SJCRH30 (cell line): ENCODE results near the gene CYP1B1. TPM values are rescaled to one million over a fixed set of nuclear protein-coding genes. Genes with fewer than 3 reads are reported as not detected.

Experiments used
- DNase-seq, 2 experiments: peaks; one replicate each; pipeline ENCODE4 v3.0.0-alpha.2; 2015 to 2020
- H3K27ac ChIP-seq: fragments of 250-450 bp; sonication (Bioruptor Pico); 2 replicates; pipeline ENCODE4 v1.5.1; 2020; ENCODE audit warnings: mild to moderate bottlenecking, moderate library complexity
- H3K27me3 ChIP-seq: fragments of 250-450 bp; sonication (Bioruptor Pico); 2 replicates; pipeline ENCODE4 v1.5.1; 2020; ENCODE audit warnings: mild to moderate bottlenecking, moderate library complexity
- H3K36me3 ChIP-seq: fragments of 250-450 bp; sonication (Bioruptor Pico); 2 replicates; pipeline ENCODE4 v1.5.1; 2020; ENCODE audit warnings: mild to moderate bottlenecking, moderate library complexity
- H3K4me1 ChIP-seq: fragments of 250-450 bp; sonication (Bioruptor Pico); 2 replicates; pipeline ENCODE4 v1.5.1; 2020; ENCODE audit warnings: mild to moderate bottlenecking, moderate library complexity
- H3K4me3 ChIP-seq: fragments of 250-450 bp; sonication (Bioruptor Pico); 2 replicates; pipeline ENCODE4 v1.5.1; 2020; ENCODE audit warnings: mild to moderate bottlenecking, moderate library complexity
- H3K9me3 ChIP-seq: fragments of 250-450 bp; sonication (Bioruptor Pico); replicated peaks from 2 replicates; pipeline ENCODE4 v1.5.1; 2020; ENCODE audit warnings: mild to moderate bottlenecking, moderate library complexity
- total RNA-seq: library from RNA; depleted of rRNA; stranded (reverse); fragments of >200 nt; shearing (Covaris generic); gene quantifications from 2 replicates; pipeline ENCODE4 v1.2.3, GENCODE V29; 2014

Gene CYP1B1
- total RNA-seq, 1 experiment from 2014 or later = not detected

DNA sequence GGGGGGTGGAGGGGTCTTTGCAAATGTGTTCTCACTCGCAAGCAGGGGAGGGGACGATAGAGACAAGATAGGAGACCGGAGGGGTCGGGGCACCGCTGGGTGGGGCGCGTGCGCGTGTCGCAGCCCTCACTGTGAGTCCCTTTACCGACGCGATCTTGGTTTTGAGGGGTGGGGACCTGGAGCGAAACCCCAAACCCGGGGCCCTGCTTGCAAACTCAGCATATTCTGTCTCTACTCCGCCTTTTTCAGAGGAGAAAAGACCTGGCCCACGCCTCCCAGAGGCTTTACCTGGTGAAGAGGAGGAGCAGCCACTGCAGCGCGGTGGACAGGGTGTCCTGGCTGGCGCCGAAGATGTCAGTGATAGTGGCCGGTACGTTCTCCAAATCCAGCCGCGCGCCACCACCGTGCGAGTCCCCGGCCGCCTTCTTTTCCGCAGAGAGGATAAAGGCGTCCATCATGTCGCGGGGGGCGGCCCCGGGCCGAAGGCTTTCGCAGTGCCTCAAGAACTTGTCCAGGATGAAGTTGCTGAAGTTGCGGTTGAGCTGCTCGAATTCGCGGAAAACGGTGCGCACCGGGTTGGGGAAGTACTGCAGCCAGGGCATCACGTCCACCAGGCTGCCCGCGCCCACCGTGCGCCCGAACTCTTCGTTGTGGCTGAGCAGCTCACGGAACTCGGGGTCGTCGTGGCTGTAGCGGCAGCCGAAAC lies 1.7 kb downstream of the CYP1B1 start:
- no peak overlapping the region for H3K4me3 ChIP-seq
- no peaks in the 10 kb centered on the region for H3K4me1 ChIP-seq

DNA sequence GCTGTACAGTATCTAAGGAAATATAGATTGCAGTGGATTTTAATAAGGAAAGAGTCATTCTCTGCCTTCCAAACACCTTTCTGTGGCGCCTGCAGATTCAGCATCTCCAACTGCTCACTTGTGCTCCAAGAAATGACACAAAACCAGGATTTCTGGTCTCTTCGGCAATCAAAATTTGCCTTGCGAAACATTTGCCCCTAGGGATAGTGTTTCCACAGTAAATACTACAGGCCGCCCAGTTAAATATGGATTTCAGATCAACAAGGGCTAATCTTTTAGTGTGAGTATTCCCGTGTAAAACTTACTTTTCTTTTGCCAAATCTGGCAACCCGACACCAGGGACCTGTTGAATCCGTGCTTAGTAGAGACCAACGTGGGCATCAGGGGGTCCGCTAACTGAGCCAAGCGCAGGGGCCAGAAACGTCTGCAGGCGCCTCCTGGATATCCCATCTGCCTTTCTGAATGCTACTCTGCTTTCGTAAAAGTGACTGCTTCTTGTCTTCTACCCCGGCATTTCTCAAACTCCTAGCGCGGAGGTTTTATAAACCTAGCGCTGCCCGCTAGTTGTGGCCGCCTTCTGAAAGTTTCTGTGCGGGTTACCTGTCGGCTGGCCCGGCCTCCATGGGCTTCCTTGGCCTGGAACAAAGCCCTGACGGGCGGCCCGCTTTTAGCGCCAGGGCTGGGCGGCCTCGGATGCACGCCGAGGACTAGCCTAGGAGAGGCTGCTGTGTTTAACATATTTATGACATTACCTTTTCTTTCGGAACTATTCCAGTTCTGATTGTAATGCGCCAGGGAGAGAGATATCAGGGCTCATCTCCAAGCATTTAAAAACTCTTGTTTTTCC lies 2.5 kb downstream of the CYP1B1 start:
- Histone ChIP-seq H3K27me3 (no peaks in the 10 kb centered on the region), H3K4me3 (no peak overlapping the region)
- no peak for DNase-seq

More for the DNA sequence above, 1.7 kb downstream of the CYP1B1 start:
- no peaks in the 10 kb centered on the region for H3K36me3 ChIP-seq
- no peak overlapping the region for H3K27ac ChIP-seq
- H3K9me3 ChIP-seq = no peaks in the 10 kb centered on the region
- no peak for DNase-seq
- H3K27me3 ChIP-seq = no peaks in the 10 kb centered on the region

DNA sequence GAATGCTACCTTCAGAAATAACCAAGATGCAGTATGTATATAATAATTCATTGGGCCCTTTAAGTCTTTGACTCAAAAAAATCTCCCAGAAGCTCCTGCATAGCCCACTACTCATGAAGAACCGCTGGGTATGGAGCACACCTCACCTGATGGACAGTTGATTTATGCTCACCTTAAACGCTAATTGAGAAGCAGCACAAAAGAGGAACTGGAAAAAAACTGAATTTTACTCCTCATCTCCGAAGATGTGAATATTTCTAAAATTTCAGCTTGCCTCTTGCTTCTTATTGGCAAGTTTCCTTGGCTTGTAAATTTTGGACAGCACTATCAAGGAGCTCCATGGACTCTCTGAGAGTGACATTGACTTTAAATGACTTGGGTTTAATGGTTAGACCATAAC lies 5.5 kb downstream of the CYP1B1 start:
- Histone ChIP-seq H3K27ac (no peak overlapping the region), H3K9me3 (no peaks in the 10 kb centered on the region; the same call in 1 of the 2 replicates), H3K36me3 (no peaks in the 10 kb centered on the region), H3K4me3 (no peak overlapping the region), H3K27me3 (0 out of 2 replicates have a peak, but pooled peaks cover 3% of the 10 kb centered on the region), H3K4me1 (no peaks in the 10 kb centered on the region)
- no peak for DNase-seq

More for the DNA sequence above, 2.5 kb downstream of the CYP1B1 start:
- Histone ChIP-seq H3K9me3 (no peaks in the 10 kb centered on the region), H3K36me3 (no peaks in the 10 kb centered on the region), H3K27ac (no peak overlapping the region), H3K4me1 (no peaks in the 10 kb centered on the region)

DNA sequence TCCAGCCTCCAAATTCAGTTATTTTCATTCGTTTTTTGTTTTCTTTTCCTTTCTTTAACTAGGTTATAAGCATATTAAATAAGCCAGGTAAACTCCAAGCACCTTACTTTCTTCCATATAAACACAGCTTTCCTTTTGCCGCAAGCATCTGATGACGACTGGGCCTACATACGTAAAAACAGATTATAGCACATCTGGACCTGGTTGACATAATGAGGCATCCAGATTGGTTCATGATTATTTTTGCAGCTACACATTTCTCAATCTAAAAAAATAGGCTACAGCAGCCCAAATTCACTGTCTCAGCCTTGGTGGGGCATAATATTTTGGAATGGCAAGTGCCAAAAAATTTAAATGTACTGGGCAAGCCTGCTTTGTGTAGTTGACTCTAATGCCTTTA lies 7.7 kb downstream of the CYP1B1 start:
- Histone ChIP-seq H3K4me3 (no peak overlapping the region), H3K4me1 (no peaks in the 10 kb centered on the region), H3K9me3 (no peaks in the 10 kb centered on the region; the same call in 1 of the 2 replicates), H3K27ac (no peak overlapping the region), H3K36me3 (no peaks in the 10 kb centered on the region), H3K27me3 (0 out of 2 replicates have a peak, but pooled peaks cover 3% of the 10 kb centered on the region)
- DNase-seq = no peak

DNA sequence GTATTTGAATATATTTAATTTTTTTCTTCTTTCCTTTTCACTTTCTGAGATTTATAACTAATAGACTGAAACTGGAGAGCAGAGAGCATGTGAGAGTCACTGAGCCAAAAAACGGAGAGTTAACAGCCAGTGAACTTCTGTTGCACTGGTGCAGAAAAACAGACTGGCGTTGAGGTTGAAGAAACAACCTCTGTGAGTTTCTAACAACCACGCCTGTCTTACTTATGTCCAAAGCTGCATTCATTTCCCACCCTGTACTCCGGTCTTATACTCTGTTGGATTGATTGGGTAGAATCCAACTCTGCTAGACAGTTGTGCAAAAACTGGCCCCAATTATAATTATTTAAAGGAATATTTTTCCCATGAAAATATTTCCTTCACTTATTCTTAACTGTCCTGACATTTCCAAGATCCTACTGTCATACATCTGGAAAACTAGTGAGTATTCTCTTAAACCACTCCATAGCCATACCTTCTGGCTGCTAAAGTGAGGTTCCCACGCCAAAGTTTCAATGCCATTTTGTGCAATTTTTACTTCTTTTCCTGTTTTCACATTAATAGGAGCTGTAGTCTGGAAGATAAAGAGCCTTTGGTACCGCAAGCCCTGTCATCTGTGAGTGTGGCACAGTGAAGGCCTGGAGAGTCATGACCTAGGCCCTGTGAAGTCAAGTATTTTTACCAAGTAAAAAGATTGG lies 9.4 kb downstream of the CYP1B1 start:
- H3K27ac ChIP-seq = no peak overlapping the region
- DNase-seq = no peak
- no peaks in the 10 kb centered on the region for H3K4me1 ChIP-seq
- no peaks in the 10 kb centered on the region; the same call in 1 of the 2 replicates for H3K9me3 ChIP-seq
- H3K36me3 ChIP-seq = no peaks in the 10 kb centered on the region
- H3K27me3 ChIP-seq = 0 out of 2 replicates have a peak, but pooled peaks cover 3% of the 10 kb centered on the region
- no peak overlapping the region for H3K4me3 ChIP-seq

DNA sequence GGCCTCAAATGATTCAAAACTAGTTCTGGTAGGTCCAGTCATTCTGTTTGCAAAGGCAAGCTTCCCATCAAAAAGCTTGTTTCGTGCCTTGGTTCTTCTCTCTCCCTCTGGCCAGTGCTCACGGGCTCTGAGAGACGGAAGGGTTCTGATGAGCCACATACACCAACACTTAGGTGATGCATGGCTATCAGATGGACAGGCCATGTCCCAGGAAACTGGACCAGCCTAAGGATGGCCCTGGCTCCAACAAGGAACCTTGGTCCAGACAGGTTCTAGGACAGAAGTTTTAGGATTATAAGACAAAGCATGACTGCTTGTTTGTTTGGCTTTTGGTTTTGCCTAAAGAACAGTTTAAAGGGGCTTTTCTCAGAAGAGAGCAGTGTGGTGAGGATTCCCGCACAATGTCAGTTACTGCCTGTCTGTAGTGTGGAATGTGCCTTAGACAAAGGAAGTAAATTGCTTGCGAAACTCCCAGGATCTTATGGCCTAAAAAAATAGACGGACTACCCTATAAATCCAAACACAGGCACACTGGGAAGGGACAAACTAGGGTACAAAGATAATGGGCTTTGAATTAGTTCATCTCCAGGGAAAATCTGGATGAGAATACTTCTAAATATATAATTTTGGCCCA lies 10.3 kb downstream of the CYP1B1 start:
- no peaks in the 10 kb centered on the region for H3K36me3 ChIP-seq
- H3K4me1 ChIP-seq = no peaks in the 10 kb centered on the region
- H3K9me3 ChIP-seq = no peaks in the 10 kb centered on the region; the same call in 1 of the 2 replicates
- H3K27ac ChIP-seq = no peak overlapping the region
- H3K4me3 ChIP-seq = no peak overlapping the region
- no peak for DNase-seq
- 0 out of 2 replicates have a peak, but pooled peaks cover 3% of the 10 kb centered on the region for H3K27me3 ChIP-seq

DNA sequence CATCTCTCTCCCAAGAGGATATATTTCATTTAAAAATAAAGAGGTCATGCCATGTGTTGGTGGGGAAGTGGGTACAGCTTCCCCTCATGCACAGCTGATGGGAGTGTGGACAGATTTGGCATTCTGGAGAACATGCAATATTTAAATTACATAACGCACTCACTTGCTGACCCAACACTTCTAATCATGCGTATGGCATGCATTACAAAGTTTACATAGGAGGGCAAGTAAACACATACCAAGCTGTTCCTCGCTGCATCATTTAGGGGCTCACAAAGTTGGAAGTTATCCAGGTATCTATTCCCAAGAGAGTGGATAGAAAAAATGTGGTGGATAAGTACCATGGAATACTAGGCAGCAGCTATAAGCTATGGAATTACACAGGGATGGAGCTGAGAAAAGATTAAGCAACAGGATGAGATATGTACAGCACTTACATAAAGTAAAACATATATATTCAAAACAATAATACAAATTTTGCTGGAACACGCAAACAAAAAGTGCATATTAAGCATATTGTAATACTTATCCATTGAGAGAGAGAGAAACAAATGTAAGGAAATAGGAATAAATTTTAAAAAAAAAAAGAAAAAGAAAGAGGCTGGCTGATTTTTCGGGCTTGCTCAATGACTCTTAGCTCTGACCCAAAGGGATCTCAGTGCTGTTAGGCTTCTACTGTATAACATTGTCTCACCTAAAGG lies 11.0 kb downstream of the CYP1B1 start:
- Histone ChIP-seq H3K4me1 (no peaks in the 10 kb centered on the region), H3K4me3 (no peak overlapping the region), H3K27me3 (peaks cover 3% of the 10 kb centered on the region; the same call in 1 of the 2 replicates), H3K9me3 (no peaks in the 10 kb centered on the region; the same call in 1 of the 2 replicates), H3K36me3 (no peaks in the 10 kb centered on the region), H3K27ac (no peak overlapping the region)
- no peak for DNase-seq

DNA sequence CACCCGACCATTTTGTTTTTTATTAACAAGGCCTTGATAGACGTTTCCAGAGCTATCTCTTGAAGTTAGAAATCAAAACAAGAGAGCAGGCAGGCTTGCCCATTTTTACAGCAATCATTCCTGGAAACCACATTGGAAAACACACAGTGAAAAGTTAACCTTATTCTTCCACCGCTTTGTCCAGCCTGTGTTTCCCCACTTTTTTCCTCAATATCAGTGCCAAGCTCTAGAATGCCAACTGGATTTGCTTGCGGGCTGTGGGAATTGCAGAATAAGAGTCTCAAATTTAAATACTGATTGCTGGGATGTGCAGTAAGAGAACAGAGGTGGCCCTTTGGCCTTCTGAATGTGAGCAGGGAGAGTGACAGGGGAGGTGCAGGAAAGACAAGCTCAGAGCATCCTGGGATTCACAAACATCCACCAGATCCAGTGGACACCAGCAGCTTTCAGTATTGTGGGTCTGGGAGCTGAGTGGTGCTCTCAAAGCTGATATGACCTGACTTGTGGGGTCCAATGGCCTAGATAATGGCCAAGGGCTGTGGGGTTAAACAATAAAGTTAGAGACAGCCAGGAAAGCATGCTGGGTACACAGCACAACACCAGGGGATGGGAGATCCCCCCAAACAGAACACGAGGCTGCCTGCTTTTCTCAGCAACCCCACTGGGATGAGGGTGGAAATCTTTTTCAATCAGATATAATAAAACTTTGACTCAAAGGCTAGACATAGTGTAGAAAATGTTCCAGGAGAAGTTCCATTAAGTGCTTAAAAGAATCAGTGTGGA lies 15.5 kb downstream of the CYP1B1 start:
- H3K4me3 ChIP-seq = no peak overlapping the region
- no peak overlapping the region for H3K27ac ChIP-seq
- no peaks in the 10 kb centered on the region for H3K36me3 ChIP-seq
- H3K4me1 ChIP-seq = no peaks in the 10 kb centered on the region
- no peaks in the 10 kb centered on the region for H3K9me3 ChIP-seq
- H3K27me3 ChIP-seq = peaks cover 3% of the 10 kb centered on the region; the same call in 1 of the 2 replicates
- DNase-seq = no peak

DNA sequence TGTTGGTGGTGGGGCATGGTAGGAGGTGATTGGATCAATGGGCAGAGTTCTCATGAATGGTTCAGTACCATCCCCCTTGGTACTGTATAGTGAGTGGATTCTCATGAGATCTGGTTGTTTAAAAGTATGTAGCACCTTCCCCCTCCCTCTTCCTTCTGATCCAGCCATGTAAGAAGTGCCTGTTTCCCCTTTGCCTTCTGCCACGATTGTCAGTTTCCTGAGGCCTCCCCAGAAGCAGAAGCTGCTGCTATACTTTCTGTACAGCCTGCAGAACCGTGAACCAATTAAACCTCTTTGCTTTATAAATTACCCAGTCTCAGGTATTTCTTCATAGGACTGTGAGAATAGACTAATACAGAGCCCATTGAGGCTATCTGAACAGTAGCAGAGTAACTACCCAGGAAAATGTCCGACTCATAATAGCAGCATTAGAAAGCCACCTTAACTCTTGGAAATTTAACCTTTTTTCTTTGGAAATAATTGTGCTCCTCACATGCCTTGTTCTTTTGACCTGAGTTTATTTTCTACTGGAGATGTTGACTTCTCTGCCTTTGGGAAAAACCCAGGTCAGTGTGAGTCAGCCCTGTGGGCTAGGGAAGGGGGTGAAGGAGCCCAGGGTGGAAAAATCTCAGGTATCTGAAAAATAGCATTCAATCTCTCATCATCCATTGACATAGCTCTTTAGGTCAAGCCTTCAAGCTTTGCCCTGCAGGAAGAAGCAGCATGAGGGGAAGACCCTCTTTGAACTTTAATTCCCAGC lies 18.1 kb downstream of the CYP1B1 start:
- no peaks in the 10 kb centered on the region for H3K36me3 ChIP-seq
- no peak overlapping the region for H3K27ac ChIP-seq
- no peaks in the 10 kb centered on the region for H3K4me1 ChIP-seq
- H3K9me3 ChIP-seq = no peaks in the 10 kb centered on the region
- no peak for DNase-seq
- H3K27me3 ChIP-seq = peaks cover 3% of the 10 kb centered on the region; the same call in 1 of the 2 replicates
- no peak overlapping the region for H3K4me3 ChIP-seq

DNA sequence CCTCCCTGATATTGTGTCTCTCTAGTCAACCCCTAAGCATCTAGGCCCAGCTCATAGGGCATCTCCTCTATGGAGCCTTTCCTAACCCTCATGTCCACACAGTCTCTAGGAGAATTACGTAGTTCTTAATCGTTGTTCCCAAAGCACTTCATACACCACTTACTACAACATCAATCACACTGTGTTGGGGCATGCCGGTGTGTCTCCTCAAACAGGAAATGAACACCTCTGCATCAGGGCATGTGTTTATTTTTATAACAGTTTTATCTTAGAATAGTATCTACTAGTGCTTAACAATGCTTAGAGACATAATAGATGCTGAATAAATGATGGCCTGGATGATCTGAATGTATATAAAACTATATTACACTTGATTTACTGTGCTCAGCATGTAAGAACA lies 19.7 kb downstream of the CYP1B1 start:
- H3K27me3 ChIP-seq = peaks cover 3% of the 10 kb centered on the region; the same call in 1 of the 2 replicates
- H3K4me1 ChIP-seq = no peaks in the 10 kb centered on the region
- DNase-seq = no peak

DNA sequence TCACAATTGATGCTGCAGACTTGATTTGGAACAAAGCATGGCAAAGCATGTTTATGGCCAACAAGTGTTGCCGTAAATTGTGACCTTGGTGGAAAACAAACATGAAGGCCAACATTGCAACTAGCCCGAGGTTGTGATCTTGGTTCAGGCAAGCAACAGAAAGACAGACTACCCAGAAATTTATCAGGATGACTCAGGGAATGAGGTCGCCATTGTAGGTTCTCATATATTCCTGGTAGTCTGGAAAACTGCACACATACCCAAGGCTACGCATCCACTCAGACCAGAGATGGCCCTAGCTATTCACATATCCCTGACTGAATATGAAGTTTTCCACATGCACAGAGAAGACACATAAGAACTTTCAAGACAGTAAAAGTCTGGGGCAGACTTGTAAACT lies 30.1 kb downstream of the CYP1B1 start:
- no peak overlapping the region for H3K4me3 ChIP-seq
- 0 out of 2 replicates have a peak, but pooled peaks cover 3% of the 10 kb centered on the region for H3K27me3 ChIP-seq
- H3K4me1 ChIP-seq = no peaks in the 10 kb centered on the region
- no peaks in the 10 kb centered on the region for H3K9me3 ChIP-seq
- no peaks in the 10 kb centered on the region for H3K36me3 ChIP-seq
- DNase-seq = no peak
- H3K27ac ChIP-seq = no peak overlapping the region

More for the DNA sequence above, 19.7 kb downstream of the CYP1B1 start:
- Histone ChIP-seq H3K9me3 (no peaks in the 10 kb centered on the region), H3K4me3 (no peak overlapping the region), H3K36me3 (no peaks in the 10 kb centered on the region), H3K27ac (no peak overlapping the region)

DNA sequence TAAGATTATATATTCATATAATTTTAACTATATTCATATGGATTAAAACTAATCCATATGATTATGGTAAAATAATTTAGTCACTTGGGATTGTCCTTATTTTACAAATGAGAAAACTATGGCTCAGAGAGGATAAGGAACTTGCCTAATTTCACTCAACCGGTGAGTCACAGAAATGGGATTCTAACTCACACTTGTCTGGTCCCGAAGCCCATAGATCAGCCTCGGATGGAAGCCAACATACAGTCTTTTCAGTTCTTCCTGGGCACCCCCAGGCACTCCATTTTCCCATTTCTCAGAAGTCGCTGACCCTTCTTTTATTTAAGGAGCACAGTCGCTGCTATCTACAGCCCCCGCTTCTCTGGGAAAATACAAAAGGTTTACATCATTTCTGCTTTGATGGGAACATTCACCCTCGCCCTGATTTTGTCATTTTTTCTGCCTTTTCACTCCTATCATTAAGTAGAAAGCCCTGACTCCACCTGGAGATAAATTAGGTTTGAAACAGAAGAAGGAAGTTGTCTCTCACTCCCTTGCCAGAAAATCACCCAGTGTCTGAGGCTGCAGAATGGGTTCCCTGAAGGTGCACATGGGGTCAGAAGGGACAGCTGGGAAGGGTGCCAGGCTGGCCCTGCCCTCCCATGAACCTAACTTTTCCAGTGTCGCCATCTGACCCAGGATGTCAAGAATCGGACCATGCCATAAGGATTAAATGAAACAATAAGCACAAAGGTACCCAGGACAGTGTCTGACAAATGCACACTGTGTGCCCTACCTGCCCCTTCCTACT lies 36.6 kb downstream of the CYP1B1 start:
- DNase-seq = no peak
- Histone ChIP-seq H3K27ac (no peak overlapping the region), H3K4me3 (no peak overlapping the region), H3K36me3 (no peaks in the 10 kb centered on the region), H3K27me3 (peaks cover 11% of the 10 kb centered on the region; the same call in 1 of the 2 replicates), H3K9me3 (no peaks in the 10 kb centered on the region), H3K4me1 (no peaks in the 10 kb centered on the region)
